RKO (cell line): ENCODE measurements around the gene CYP2D6.

ENCODE experiments used
- DNase-seq: peaks from one replicate; pipeline ENCODE4 v3.0.0-alpha.2; 2016; ENCODE audit warnings: low spot score

CYP2D6 gene

DNA sequence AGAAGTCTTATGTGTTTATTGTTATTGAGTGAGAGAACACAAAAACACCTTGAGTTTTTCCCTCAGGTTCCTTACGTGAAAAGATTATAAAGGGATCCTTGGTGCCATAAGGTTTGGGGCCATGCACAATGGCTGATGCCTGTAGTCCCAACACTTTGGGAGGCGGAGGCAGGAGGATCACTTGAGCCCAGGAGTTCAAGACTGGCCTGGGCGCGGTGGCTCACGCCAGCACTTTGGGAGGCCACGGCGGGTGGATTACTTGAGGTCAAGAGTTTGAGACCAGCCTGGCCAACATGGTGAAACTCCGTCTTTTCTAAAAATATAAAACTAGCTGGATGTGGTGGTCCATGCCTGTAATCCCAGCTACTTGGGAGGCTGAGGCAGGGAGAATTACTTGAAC lies 45.7 kb downstream of the CYP2D6 start:
- DNase-seq, result no peak

GRCh38 chr22:42083119-42083518 lies 47.5 kb downstream of the CYP2D6 start:
- no peak for DNase-seq

DNA sequence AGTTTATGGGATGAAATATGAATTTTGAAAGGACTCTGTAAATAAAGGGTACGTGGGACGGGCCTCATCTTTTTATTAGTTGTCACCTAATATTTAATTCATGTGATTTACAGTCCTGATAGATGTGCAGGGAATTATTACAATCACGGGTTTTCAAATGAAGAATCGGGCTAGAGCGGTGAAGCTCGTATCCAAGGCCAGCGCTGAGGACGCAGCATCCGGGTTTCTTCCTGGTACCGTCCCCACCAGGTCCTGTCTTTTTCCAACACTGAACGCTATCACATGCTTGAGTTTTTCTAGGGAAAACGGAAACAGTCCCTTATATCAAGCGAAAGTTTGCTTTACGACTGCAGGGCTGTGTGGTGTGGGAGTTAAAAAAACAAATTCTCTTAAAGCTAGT lies 50.3 kb downstream of the CYP2D6 start:
- peak; percentile 63 for DNase-seq

- peak; percentile 96 for DNase-seq
Observed at GRCh38 chr22:42079319-42080251, 51.0 kb downstream of the CYP2D6 start, which contains the start of gene SMDT1. Gene SMDT1 (plus strand): TSS chr22:42079700. CDS start chr22:42079769, 69 bp downstream.

DNA sequence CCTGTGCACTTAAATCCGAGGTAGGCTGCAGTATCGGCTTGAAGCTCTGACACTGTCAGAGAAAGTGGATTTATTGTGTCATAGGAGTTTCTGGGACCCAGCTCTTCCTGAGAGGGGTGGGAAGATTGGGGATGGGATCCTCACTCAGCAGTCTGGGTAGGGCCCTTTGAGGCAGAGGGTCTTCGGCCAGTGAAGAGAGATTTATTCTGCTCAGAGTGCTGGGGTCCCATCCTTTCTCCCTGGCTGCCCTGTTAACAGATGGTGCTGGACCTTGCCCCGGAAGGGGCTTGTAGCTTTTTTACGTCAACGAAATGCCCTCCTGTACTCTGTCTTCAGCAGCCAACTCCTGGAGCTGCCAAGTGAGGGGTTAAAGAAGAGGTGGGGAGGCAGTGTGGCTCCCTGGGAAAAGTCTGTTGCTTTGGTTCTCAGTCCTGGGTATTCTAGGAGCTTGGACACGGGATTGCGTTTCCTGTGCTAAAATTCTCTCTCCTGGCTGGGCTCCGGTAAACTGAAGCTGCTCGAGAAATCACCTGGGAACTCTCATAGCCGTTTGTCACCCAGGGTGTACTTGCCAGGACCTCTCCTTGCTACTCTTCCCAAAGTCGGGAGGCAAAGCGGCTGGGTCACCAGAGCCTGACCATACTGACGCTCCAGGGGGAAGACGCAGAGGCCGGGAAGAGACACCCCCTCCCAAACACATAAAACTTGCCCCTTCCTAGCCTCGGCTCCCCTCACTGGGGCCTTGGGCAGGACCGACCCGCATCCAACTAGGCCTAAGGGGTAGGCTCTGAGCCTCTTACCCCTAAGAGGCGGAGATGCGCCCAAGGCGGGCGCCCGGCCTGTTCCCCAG lies 51.9 kb downstream of the CYP2D6 start:
- no peak for DNase-seq

DNA sequence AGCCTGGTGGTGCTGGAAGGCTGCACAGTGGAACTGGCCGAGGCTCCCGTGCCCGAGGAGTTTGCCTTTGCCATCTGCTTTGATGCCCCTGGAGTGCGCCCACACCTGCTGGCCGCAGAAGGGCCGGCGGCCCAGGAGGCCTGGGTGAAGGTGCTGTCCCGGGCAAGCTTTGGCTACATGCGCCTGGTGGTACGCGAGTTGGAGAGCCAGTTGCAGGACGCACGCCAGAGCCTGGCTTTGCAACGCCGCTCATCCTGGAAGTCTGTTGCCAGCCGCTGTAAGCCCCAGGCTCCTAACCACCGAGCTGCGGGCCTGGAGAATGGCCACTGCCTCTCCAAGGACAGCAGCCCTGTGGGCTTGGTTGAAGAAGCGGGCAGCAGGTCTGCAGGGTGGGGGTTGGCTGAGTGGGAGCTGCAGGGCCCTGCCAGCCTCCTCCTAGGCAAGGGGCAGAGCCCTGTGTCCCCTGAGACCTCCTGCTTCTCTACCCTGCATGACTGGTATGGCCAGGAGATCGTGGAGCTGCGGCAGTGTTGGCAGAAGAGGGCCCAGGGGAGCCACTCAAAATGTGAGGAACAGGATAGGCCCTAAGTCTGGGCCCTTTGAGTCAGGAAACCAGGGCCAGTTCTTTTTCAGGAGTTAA lies 53.0 kb downstream of the CYP2D6 start:
- no peak for DNase-seq

DNA sequence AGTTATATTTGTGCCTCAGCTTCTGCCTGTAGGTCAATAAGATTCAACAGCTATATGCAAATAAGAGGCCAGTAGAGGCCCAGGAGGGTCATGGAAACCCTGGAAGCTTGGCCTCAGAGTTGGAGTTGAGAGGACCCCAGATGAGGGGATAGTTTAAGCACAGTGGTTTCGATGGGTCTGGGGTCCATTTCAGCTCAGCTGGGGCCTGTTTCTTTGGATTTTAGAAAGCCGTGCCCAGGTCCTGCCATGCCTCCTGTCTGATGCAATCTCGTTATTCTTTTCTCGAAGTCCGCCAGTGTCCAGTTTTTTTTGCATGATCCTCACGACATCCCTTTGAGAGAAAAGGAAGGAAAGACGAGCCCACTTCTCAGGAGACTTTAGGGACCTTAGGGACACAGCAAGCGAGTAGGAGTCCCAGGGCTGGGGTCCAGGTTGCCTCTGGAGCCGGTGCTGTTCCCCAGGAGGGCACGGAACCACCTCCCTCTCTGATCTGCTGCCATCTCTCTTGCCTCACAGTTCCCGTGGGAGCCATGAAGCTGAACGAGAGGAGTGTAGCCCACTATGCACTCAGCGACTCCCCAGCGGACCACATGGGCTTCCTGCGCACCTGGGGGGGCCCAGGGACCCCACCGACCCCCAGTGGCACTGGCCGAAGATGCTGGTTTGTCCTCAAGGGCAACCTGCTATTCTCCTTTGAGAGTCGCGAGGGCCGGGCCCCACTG lies 53.7 kb downstream of the CYP2D6 start:
- DNase-seq, result no peak
